Measurements from ENCODE around the gene ADH7. TPM values are rescaled to one million over a fixed set of nuclear protein-coding genes. Genes with fewer than 3 reads are reported as not detected.
A peak's percentile ranks its signal among the peaks of the same experiment; 100 is the strongest.

The ADH7 gene
- total and polyA plus RNA-seq, 2 of the 13 experiments (the other 11 are each of a cell fraction or from before 2014, with no cell fraction given) = not detected

DNA sequence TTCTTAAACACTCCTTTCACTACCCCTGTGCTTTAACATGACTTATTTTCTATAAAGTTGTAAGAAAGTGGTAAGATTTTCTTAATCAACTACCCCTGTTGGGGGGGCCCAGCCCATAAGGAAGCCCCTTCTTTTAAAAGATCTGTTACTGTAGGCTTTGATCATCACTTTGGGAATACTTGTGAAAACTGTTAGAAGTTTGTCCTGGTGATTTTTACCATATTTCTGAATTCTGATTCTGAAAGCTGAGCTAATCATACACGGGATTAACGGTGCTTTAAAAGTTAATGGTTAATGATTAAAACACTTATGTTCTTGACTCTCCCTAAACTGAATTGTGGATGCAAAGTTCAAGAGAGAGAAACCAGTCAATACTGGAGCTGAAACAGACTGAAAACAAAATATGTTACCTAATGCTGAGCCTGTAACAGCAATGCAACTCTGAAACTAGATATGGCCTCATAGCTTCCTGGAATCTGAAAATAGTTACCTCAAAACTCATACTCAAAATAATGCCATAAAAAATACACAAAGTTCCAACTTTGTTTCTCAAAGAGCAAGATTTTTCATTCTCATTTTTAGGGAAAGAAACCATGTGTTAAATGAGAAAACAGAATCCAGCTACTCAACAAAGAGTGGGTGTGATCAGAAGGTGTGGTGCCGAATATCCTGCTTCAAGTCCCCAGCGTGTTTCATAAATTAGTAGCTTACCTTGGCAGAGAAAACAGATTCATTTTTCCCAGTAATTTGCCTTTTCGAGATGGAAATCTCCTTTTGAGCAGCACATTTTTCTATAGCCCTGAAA, 31.6 kb downstream of the ADH7 start (continued):
- TF ChIP-seq E2F2 (CRISPR knock-in tag; IDR thresholded peaks at IDR 0.05; ENCODE audit: borderline replicate concordance) (no peak), SRSF9 (IDR thresholded peaks at IDR 0.05; ENCODE audit: borderline replicate concordance, insufficient read depth, low read depth, low read length, poor library complexity, severe bottlenecking) (no peak), ZNF547 (CRISPR knock-in tag; IDR thresholded peaks at IDR 0.05) (no peak), SOX6 (IDR thresholded peaks at IDR 0.05) (no peak), SOX6 (CRISPR knock-in tag; IDR thresholded peaks at IDR 0.05) (peak; percentile 84), KDM4B (CRISPR knock-in tag; IDR thresholded peaks at IDR 0.05) (0 out of 2 replicates have a peak, but pooled peaks have one; percentile 58), HMGXB4 (CRISPR knock-in tag; IDR thresholded peaks at IDR 0.05; ENCODE audit: borderline replicate concordance in 1 of 2, low read depth in 1 of 2) (no peak; a peak in 1 of 4 replicates), ZNF136 (CRISPR knock-in tag; IDR thresholded peaks at IDR 0.05; ENCODE audit: low read depth) (no peak), ZNF264 (CRISPR knock-in tag; IDR thresholded peaks at IDR 0.05) (no peak), NFIC (IDR thresholded peaks at IDR 0.05; ENCODE audit: low read length) (peak; percentile 92), ZFAT (CRISPR knock-in tag; conservative IDR thresholded peaks at IDR 0.05) (no peak), ZBTB14 (CRISPR knock-in tag; IDR thresholded peaks at IDR 0.05) (no peak), HNRNPUL1 (IDR thresholded peaks at IDR 0.05; ENCODE audit: low read depth, low read length) (peak; percentile 56; the same call in 1 of the 2 replicates), RERE (CRISPR knock-in tag; IDR thresholded peaks at IDR 0.05; ENCODE audit: low read depth) (0 out of 2 replicates have a peak, but pooled peaks have one; percentile 53), U2AF1 (optimal IDR thresholded peaks at IDR 0.05; ENCODE audit: low read depth, low read length) (no peak), LCORL (IDR thresholded peaks at IDR 0.05) (peak; percentile 78; the same call in 1 of the 2 replicates), LCORL (CRISPR knock-in tag; IDR thresholded peaks at IDR 0.05) (peak; percentile 59; the same call in 1 of the 2 replicates)
- TF ChIP-seq, protein P1, sequence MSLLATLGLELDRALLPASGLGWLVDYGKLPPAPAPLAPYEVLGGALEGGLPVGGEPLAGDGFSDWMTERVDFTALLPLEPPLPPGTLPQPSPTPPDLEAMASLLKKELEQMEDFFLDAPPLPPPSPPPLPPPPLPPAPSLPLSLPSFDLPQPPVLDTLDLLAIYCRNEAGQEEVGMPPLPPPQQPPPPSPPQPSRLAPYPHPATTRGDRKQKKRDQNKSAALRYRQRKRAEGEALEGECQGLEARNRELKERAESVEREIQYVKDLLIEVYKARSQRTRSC (CRISPR knock-in tag; IDR thresholded peaks at IDR 0.05; ENCODE audit: low read depth) = no peak

Data from HepG2 (cell line).